GM18519 (cell line): ENCODE measurements around the gene SMARCAL1.

Experiments used
- ATAC-seq: cut with Tn5 transposase; IDR thresholded peaks from one replicate; pipeline ENCODE4 v1.9.1; 2021; ENCODE audit warnings: mild to moderate bottlenecking, moderate library complexity; ENCODE audit not compliant: unreplicated experiment, low FRiP score

The SMARCAL1 gene

DNA sequence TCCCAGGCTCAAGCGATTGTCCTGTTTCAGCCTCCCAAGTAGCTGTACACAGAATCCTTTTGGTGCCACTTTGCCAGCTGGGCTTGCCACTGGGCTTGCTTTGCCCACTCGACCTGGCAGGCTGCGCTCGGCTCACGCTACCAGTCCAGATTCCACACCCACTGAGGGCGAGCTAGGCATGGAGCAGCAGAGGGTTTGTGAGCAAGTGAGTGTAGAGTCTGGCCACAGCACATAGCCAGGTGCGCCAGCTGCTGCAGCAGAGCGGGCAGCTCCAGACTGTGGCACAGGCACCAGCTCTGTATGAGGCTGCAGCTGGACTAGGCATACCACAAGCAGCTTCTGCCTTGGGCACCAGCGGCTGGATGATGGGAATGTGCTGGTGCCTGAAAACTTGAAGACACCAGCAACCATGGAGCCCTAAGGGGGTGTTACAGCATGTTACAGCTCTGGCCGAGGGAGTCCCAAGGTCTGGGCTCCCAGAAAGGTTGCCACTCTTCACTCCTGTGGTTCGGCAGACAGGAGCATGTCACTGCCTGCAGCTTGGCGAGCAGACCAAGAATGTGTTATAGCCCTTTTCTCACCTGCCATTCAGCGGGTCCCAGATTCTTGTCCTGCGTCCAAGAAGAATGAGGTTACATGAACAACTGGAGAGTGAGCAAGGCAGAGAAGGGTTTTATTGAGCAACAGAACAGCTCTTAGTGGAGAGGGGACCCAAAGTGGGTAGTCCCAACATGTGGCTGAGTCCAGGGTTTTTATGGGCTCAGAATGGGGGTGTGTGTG is 12.9 kb downstream of the SMARCAL1 start:
- ATAC-seq = no peak

DNA sequence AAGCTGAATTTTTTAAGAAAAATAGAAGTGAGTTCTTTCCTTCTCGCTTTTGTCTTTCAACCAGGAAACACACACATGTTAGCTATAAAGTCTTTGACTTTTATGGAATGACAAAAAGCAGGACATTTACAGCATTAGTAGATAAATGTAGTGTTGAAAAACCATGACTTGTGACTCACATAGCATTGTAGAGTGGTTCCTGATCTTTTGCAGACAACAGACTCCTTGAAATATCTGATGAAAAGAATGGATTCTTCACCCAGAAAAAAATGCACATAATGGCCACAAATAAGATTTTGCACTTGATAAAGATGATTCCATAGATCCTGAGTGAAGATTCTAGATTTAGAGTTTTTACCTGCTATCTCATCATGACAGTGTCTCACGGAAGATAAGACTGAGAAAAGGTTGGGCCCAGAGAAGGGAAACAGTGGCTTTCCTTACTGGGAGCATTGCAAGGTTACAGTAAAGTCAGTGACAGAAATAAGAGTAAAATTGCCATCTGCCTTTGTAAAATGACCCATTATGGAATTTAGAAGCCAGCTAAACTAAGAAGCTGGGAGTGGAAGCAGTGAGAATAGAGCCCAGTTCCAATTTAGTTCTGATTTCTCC is 14.0 kb downstream of the SMARCAL1 start:
- ATAC-seq = no peak

DNA sequence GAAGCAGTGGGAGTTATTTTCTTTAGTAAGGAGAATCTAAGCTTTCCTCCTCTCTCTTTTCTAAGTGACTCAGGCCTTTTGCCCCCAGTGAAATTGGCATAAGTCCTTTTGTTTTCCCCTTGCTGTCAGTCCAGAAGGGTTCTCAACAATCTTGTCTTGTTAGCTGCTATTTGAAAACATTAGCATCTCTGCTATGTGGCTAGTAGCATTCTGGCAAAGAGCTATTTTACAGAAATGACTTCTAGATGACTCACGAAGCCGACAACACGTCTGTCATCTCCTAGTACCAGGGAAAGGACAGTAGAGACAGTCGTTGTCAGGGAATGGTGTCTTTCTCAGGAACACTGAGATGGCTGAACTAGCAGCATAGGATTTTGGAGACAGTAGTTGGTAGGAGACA is 14.7 kb downstream of the SMARCAL1 start:
- no peak for ATAC-seq

DNA sequence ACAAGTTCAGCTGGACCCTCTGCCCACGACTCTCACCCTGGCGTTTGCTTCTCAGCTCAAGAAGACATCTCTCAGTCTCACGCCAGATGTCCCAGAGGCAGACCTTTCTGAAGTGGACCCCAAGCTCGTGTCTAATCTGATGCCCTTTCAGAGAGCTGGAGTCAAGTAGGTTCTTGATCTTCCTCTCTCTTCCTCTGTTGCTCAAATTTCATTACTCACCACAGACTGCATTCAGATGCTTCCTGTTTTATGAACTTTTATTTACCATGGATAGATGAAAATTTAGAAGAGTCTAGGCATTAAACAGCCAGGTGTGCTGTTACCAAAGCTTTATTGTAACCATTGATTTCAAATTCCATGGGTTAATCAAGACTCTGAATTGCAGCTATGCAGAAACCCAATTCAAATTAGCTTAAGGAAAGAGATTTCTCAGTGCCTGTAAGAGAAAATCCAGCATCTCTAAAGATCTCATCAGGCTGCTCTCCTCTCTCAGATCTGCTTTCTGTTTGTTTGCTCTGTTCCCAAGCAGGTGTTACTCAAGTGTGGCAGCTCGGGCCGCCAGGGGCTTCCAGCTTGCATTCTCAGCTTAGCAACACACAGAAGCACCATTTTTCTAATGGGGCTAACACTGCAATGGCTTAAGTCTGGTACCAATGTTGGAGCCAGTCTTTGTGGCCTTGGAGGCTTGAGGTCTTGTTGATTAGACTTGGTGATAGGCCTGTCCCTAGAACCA is 16.5 kb downstream of the SMARCAL1 start:
- no peak for ATAC-seq

DNA sequence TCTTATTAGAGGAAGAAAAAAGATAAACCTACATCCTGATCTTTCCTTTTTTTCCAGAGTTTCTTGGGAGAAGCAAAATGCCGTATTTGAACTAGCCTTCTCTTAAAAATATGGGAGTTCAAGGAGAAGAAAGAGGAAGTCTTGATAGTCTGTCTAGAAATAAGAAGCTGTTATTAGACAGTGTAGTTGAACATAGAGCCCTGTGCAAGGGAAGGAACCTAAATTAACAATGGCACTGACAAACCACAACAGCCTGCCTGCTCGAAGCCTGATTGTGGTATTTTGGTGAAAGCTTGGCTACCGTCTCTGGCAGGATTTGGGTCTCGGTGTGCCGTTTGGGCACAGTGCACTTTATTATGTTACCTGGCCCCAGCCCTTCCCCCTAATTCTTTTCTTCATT is 17.1 kb downstream of the SMARCAL1 start:
- ATAC-seq = no peak

DNA sequence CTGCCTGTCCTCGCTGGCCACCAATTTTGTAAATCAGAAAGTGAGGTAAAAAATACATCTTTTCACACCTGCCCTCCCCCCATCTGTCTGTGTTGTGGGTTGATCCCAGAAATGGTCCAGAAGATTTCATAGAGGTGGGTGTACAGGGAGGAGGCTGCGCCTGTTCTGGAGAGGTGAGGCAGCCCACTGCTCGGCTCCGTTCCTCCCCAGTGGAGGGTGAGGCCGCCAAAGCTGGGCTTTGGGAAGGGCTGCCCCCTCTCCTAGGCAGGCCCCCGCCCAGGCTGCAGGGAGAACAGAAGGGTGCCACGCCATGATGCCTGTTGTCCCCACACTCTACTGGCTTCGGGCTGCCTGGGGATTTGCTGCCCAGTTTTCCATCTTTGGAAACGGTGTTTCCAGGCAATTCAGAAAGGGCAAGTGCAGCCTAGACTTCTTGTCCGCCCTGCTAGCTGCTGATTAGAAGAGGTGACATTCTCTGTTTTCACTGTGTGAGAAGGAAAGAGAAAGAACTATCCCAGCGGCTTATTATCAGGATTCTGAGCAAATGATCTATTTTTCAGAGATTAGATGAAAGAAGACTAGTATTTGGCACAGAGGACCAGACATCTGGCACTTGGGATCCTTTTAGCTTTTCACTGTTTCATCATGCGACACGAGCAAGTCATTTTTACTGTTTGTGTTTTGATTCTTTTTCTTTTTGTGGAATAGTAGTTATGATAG is 18.7 kb downstream of the SMARCAL1 start:
- no peak for ATAC-seq

DNA sequence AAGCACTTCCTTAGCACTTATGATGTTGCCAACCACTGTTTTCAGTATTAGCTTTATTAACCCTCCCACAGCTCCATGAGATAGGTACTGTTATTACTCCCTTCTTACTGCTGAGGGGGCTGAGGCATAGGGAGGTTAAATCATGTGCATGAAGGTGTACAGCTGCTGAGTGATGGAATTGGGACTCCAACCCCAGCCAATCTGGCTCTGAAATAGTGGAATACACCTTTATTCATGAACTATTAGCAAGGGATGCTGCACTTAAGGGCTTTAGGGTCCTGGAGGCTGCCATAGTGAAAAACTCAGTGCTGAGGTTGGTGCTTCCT is 19.2 kb downstream of the SMARCAL1 start:
- ATAC-seq = no peak

DNA sequence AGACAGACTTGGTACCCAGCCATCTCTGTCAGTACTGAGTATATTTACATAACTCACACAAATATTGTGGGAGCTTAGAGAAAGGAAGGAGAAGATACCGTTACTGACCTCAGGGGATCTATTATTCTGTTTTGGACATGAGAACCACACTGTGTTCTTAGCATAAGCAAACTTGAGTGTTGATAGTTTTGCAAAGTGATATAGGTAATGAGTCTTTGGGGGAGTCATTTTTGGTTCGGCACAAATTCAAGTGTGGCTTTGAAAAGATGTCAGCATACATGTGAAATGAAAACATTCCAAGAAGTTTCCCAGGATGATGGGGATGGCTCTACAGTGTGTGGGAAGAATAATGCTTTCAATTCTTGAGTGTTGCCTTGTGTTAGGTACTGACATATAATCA is 24.1 kb downstream of the SMARCAL1 start:
- no peak for ATAC-seq

DNA sequence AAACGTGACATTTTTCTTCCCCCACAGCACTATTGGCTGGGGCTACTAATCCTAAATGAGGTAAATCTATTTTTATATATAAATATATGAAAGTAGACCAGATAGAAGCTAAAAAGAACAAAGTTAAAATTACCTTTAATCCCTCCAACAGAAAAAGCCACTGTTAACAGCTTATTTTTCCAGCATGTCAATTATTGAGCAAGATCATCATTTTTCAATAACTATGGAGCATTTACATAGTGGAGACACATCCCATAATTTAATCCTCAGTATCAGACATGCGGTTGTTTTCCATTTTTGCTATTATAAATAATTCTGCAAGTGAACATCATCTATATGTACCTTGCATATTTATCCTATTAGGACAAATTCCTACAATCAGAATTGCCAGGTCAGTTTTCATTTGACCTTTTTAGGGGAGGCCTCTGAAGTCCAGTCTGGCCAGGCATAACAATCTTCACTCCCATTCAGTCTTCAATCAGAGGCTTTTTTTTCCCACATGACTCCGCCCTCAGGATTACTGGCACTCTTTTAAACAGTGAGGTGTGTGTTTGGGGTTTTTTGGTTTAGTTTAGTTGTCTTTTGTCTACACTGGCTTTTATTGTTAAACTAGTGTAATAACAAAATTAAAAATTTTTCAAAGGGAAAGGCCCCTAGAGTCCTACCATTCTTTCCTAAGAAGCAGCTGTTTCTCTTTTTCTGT is 29.2 kb downstream of the SMARCAL1 start:
- ATAC-seq = no peak

DNA sequence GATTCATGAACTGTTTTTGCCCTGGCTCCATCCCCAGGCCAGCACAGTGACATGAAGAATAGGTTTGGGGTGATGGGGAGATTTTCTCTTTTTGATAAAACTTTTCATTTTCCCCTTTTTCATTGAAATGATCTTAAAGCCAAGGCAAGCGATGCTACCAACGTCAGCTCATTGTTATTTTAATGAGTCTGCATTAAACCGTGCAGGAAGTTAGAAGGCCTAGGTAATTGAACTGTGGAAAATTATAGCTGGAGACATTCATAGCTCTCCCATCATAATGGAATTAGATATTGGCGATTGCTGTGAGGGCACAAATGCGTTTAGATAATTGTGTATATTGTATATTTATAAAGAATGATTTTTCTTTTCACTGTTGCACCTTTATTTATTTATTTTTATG is 33.2 kb downstream of the SMARCAL1 start:
- ATAC-seq = no peak

DNA sequence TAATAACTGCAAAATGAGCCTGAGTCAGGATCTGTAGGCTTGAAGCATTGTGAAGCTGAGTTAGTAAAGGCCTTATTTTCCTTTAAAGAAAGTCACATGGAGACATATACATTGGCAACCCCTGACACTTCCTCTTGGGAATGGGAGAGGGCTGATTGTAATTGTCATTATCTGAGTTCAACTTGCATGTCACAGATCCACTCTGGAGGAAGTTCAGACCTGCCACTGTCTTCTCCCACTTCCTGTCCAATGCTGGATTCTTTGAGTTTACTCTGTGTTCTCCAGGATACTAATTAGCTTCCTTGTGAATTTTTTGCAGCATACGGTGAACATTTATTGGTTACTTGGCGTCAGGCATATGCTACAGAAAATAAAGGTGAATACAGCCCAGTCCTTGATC is 34.1 kb downstream of the SMARCAL1 start:
- ATAC-seq = no peak

DNA sequence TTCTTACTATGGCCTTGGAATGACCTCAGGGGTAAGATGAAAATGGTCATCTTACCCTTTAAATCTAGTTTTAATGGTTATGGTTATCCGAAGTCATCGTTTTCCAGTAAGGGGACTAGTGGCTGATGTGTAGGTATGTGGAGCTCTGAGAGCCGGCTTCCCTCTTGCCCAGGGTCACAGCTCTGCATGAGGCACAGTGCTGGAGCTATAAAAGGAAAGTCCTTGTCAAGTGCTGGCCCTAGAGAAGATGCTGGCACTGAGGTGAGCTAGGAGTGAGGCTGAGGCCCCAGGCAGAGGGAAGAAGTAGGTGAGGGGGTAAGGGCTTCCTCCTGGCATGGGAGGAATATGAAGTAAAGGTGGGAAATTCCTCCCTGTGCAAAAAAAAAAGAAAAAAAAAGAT is 35.0 kb downstream of the SMARCAL1 start:
- no peak for ATAC-seq

DNA sequence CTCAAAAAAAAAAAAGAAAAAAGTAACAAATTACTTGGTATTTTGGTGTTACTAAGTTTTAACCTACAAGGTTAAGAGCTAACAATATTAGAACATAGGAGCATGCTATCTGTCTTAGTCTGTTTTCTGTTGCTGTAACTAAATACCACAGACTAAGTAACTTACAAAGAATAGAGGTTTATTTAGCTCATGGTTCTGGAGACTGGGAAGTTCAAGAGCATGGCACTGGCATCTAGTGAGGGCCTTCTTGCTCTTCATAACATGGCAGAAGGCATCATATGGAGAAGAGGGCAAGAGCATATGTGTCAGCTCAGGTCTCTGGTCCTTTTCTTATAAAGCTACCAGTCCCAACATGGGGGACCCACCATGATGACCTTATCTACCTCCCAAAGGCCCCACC is 36.5 kb downstream of the SMARCAL1 start:
- no peak for ATAC-seq

DNA sequence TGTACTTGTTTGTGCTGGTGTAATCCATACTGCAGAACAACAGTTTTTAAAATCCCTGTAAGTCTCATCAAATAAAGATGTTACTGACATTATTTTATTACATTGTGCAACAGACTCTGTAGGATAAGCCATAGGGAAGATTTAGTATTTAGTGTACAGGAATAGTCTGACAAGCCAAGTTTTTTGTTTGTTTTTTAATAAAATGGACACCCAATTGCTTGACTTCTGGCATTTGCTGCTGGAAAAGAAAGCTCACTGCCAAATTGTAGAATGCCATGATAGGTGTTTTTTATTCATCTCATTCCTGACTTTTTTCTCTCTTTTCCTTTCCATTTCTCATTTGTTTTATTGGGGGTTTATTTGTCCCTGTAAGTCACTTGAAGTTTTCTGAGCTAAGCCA is 38.1 kb downstream of the SMARCAL1 start:
- ATAC-seq = no peak

DNA sequence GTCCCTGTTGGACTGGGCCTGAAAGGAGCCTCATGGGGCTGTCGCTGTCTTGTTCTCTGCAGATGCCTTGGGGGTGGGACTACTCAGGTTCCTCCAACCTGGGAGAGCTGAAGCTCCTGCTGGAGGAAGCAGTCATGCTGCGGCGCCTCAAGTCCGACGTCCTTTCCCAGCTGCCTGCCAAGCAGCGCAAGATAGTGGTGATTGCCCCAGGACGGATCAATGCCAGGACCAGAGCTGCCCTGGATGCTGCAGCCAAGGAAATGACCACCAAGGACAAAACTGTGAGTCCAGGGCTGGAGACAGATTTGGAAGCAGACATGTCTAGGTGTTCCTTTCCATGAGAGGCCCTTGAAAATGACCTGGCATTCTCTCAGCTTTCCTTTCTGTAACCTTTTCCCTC is 38.5 kb downstream of the SMARCAL1 start:
- ATAC-seq = no peak

DNA sequence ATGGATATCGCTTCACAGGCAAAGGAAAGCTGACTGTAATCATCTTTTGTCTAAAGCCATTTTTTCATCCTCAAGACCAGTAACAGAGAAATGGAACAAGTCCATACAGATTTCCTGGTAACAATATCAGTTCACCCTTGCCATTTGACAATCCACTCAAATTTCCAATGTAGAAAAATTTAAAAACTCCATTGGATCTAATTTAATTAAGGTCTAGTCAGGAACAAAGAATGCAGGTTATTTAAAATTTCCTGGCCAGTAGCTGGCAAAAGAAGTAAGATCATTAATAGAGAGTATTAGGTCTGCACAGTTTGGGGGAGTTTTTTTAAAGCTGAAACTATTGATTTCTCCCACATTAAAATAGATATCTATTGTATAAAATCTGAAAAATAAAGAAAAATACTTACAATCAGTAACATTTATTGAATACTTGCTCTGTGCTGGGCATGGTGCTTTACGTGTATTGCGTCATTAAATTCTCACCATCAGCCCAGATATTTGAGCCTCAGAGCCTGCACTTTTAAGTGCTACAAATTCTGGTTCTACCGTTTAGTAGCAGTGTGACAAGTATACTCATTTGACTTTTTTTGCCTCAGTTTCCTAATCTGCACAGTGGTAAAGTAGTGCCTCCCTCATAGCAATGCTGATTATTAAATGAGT is 41.8 kb downstream of the SMARCAL1 start:
- no peak for ATAC-seq

DNA sequence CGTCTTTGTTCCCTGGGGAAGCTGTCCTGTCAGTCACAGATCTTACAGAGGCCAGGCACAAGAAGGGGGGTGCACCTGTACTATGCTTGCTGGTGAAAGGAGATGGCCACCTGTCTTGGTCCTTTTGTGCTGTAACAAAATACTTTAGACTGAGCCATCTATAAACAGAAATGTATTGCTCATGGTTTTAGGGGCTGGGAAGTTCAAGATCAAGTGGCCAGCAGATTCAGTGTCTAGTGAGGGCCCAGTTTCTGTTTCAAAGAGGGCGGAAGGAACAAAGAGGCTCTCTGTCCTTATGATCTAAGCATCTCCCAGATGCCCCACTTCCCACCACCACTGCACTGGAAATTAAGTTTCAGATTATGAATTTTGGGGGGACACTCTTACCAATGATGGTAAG is 50.9 kb downstream of the SMARCAL1 start:
- ATAC-seq = no peak

DNA sequence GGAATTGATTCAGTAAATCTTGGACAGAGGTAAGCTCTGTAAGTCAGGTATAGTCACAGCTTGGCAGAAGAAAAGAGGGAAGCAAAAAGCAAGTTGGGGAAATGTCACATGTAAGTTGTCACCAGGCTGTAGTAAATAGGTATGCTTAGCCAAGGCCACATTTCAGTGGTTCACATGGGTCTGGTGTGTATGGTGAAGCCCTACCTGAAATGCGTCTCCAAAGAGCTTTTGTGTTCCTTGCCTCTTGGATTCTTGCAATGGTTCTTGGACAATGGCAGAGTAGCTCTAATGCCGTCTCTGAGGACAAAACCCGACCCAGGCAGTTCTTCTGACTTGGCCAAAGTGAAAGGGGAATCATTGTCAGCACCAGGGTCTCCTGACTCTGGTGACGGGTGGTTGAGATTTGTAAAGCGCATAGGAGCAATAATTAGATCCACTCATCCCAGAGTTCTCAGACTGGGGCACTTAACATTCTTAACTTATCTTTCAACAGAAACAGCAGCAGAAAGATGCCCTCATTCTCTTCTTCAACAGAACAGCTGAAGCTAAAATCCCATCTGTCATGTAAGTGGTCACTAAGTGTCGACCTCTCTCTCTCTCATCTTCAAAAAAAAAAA is 51.9 kb downstream of the SMARCAL1 start:
- no peak for ATAC-seq

DNA sequence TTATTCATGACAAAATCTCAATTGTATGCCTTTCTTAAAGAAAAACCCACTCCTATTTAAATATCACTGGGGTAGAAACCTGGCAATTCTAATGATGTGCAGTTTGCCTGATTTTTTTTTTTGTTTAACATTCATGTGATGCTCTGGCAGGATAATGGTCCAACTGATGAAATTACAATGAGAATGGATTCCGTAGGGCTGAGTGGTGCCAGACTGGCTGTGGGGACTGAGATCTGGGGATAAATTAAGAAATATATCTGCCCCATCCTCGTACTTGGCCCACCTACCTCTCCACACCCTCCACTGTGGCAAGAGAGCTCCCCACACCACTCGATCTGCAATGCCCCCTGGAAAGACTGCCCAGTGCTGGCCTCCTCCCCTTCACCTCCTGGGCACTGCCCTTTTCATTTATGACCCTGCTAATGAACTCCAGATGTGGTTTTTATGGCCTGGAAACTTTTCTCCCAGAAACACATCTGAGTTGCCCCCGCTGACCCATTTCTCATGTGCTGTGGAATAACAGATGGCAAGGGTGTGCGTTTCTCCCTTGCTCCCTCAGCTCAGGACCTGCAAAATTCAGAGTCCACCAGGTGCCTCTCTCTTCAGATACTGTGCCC is 53.4 kb downstream of the SMARCAL1 start:
- ATAC-seq = no peak
